OCI-M2 (cell line): ENCODE data around the gene UVRAG.
"Not testable (repeated sequence)": the region's sequence is repeated elsewhere in the genome, so short reads cannot be mapped to it uniquely, and the experiment has no call there.

Experiments
- DNase-seq: peaks from one replicate; lab custom pipeline; 2025; ENCODE audit not compliant: unreplicated experiment; lab: John Stamatoyannopoulos, UW

UVRAG gene

GRCh38 chr11:75873417-75874221 lies 58.6 kb downstream of the UVRAG start:
- DNase-seq = no peak

- DNase-seq = no peak
These were observed 59.8 kb downstream of the UVRAG start for GRCh38 chr11:75874684-75875341.

GRCh38 chr11:75877327-75877726 lies 62.3 kb downstream of the UVRAG start:
- not testable (repeated sequence) for DNase-seq

GRCh38 chr11:75877931-75878330 lies 62.9 kb downstream of the UVRAG start:
- not testable (repeated sequence) for DNase-seq

GRCh38 chr11:75878933-75879332 lies 63.9 kb downstream of the UVRAG start:
- no peak for DNase-seq

GRCh38 chr11:75879737-75880136 lies 64.7 kb downstream of the UVRAG start:
- no peak for DNase-seq

- DNase-seq = not testable (repeated sequence)
These were observed 65.3 kb downstream of the UVRAG start for GRCh38 chr11:75880343-75880742.

GRCh38 chr11:75884321-75884720 lies 69.3 kb downstream of the UVRAG start:
- DNase-seq = no peak

GRCh38 chr11:75888416-75888815 lies 73.4 kb downstream of the UVRAG start:
- no peak for DNase-seq

GRCh38 chr11:75891947-75892739 lies 77.1 kb downstream of the UVRAG start:
- DNase-seq = no peak

- DNase-seq = no peak
These were observed 78.2 kb downstream of the UVRAG start for GRCh38 chr11:75893251-75893650.

- no peak for DNase-seq
These were observed 79.1 kb downstream of the UVRAG start for GRCh38 chr11:75894036-75894585.

GRCh38 chr11:75896843-75897419 lies 81.9 kb downstream of the UVRAG start:
- DNase-seq = no peak

GRCh38 chr11:75898871-75899270 lies 83.9 kb downstream of the UVRAG start:
- DNase-seq = no peak

- no peak for DNase-seq
These were observed 84.8 kb downstream of the UVRAG start for GRCh38 chr11:75899806-75900205.

- DNase-seq = no peak
These were observed 85.8 kb downstream of the UVRAG start for GRCh38 chr11:75900848-75901247.

GRCh38 chr11:75902631-75903030 lies 87.6 kb downstream of the UVRAG start:
- no peak for DNase-seq

GRCh38 chr11:75903276-75903675 lies 88.3 kb downstream of the UVRAG start:
- no peak for DNase-seq

GRCh38 chr11:75905434-75905833 lies 90.4 kb downstream of the UVRAG start:
- DNase-seq = no peak

- DNase-seq = no peak
These were observed 93.0 kb downstream of the UVRAG start for GRCh38 chr11:75907906-75908527.
